T-helper 2 cell (primary cell): ENCODE data around the gene KCNK15.

Experiments used
- DNase-seq, 5 experiments: peaks; one replicate each; pipeline versions ENCODE4 v3.0.0 to v3.0.0-alpha.2; 2012 to 2022

KCNK15 gene

DNA sequence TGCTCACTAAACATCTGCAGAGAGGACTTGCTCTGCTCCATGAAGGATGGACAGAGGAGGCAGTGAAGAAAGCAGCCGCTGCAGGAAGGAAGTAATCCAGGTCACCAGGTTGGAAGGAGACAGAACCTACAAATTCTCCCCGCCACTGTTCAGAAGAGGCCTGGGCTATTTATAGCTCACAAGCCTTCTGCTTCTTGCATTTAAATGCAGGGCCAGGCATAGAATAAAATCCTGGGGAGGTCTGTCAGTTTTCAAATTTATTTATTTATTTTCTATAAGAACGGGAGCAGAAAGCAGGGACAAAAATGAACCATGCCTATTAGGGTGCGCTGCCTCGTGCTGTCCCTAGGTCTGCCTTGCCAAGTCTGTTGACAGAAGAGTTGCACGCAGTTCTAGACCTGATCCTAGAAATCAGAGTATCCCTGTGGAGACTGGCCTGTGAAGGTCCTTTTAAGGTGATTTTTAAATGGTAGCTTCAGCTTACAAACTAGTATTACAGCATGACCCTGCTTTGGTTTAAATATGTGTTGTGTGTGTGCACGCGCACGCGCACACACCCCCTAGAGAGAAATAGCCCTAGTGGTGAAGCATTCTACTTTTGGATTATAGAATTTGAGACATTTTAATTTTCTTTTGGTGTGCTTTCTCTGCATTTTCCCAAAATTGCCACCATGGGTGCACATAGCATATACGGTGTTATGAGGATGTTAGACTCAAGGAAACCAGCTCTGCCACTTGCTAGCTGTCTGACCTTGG, 45.2 kb downstream of the KCNK15 start:
- DNase-seq: no peak

DNA sequence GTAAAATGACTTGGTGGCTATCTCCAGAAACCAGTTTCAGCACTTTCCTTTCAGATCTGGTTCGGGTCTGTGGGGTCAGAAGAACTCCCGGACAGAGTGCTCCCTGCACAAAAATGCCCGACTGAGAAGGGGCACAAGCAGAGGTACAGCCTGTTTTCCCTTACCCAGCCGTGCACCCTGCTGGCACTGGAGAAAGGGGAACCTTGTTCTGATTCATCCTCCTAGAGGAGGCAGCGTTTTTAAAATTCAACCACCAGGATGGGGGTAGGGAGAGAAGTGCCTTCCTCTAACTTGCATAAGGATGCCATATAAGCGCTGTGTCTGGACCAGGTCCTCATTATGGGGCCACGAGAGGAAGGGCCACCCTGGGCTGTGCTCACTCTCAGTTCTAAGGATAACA, 47.1 kb downstream of the KCNK15 start:
- DNase-seq: no peak

DNA sequence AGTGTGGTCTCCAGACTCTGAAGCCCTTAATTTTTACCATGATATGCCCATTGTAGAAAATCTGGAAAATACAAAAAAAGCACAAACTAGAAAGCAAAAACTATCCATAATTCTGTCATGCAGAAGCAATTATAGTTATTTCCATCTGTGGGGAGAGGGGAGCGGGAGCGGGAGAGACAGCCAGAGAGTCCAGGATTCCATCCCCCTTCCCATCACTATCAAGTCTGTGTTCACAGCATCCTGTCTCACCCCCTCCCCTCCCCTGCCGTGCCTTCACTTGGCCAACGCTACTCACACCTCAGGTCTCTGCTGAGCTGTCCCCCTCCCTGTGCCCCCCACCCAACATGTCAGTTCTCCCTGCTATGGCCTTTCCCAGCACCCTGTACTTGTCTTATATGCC, 50.2 kb downstream of the KCNK15 start:
- DNase-seq: no peak

DNA sequence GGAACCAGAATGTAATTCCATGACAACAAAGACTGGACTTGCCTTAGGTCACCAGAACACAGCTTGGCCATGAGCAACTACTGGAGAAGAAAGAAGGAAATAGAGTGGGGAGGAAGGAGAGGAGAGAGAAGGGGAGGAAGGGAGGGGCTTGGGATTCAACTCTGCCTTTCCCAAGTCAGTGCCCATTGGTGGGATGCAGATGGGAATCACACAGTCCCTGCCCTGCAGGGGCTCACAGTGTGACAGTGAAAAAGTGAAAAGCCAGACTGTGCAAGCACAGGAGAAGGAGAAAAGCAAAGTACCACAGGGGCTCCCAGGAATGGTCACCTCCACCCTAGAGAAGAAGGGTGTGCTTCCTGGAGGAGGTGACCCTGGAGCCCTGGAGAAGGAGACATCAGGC, 50.6 kb downstream of the KCNK15 start:
- no peak for DNase-seq

DNA sequence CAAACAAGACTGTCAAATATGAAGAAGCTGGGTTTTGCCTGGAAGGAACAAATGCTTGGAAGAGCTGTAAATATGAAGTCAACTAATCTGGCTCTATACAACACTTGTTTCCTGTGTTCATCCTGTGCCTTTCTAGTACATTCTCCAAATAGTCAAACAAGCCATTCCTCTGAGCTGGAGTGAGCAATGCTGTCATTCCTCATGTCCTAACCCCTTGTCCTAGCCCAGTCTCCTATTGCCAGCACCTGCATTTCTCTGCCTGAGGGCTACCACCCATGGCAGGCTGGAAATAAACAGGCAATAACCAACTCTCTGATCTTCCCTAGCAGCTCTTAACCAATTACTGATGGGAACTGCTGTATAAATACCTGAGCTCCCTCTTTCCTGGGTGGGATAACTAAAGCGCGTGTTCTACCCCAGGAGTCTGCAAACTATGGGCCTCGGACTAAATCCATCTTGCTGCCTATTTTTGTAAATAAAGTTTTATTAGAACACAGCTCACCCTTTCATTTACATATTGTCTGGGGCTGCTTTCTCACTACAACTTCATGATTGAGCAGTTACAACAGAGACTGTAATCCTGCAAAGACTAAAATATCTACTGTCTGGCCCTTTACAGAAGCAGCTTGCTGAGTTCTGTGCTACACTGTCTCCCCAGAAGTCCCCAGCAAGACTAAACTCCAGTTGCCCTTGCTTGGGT, 51.2 kb downstream of the KCNK15 start:
- no peak for DNase-seq

DNA sequence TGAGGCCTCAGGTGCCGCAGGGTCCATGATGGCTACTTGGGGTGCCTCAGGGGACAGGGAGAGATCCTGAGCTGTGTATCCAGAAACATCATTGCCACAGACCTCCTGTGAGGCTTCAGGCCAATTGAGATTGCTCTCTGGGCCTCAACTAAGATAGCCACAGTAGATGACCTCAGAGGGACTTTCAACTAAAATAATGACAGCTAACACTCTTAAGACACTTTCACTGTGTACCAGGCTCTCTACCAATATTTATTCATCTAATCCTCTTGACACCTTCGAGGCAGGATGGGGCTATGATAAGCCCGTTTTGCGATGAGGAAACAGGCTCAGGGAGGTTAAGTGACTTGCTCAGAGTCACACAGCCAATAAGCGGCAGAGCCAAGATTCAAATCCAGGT, 54.0 kb downstream of the KCNK15 start:
- DNase-seq: no peak

DNA sequence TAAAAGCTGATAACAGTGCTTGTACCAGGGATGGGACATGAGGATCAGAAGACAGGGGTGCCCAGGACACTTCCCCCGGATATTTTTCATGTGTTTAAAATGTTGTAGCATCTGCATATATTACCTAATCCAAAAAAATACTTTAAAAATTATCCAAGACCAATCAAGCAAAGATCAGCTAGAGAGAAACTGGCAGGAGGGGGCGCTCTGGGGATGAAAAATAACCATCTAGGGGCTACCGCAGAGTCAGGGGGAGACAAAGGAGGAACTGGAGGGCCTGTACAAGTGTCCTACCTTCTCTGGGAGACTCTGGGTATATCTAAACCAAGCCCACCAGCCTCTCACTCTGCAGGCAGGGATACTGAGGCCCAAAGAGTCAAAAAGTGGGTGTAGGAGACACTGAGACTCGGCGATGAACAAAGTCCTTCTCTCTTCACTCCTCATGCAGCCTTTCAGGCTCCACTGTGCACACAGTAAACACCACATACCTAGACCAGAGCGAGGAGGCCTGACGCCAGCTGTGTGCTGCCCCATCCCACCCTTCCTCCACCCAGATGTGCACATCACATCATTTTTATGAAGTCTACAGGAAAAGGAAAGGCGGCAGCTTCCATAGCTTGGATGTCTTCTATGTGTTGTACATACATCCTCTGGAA, 54.9 kb downstream of the KCNK15 start:
- DNase-seq: no peak
